Lung microvascular endothelial cell (primary cell): ENCODE measurements around the gene TPP2. TPM values are rescaled to one million over a fixed set of nuclear protein-coding genes. Genes with fewer than 3 reads are reported as not detected.
A peak's percentile ranks its signal among the peaks of the same experiment; 100 is the strongest.

Source experiments
- DNase-seq, 2 donors: peaks; one replicate each; pipeline versions ENCODE4 v3.0.0 to v3.0.0-alpha.2; 2010; ENCODE audit warnings: low read depth in 2 of 2
- total RNA-seq: library from RNA; depleted of rRNA; stranded (reverse); fragments of >200 nt; gene quantifications from 2 replicates; pipeline ENCODE4 v1.2.1, GENCODE V29; 2014

Gene TPP2
- 31.2 and 34.7 TPM in 2 replicates for total RNA-seq

GRCh38 chr13:102596147-102597028, at the start of gene TPP2:
TSS of gene TPP2 (plus strand) at chr13:102596986. CDS start at chr13:102597039, 53 bp downstream.
- peak; percentile 99 to 100 for DNase-seq

- no peak for DNase-seq
These were observed 48.0 kb upstream of the TPP2 start for GRCh38 chr13:102548811-102549210.

- DNase-seq = no peak
These were observed 46.3 kb upstream of the TPP2 start for GRCh38 chr13:102550507-102550906.

GRCh38 chr13:102555914-102556553, 40.8 kb upstream of the TPP2 start:
- peak; percentile 53 to 59 for DNase-seq

- DNase-seq = no peak
These were observed 40.0 kb upstream of the TPP2 start for GRCh38 chr13:102556806-102557205.

GRCh38 chr13:102558029-102558428, 38.8 kb upstream of the TPP2 start:
- no peak for DNase-seq

GRCh38 chr13:102561933-102562332, 34.9 kb upstream of the TPP2 start:
- DNase-seq = no peak

- no peak for DNase-seq
These were observed 33.5 kb upstream of the TPP2 start for GRCh38 chr13:102563267-102563666.

GRCh38 chr13:102564564-102564963, 32.2 kb upstream of the TPP2 start:
- no peak for DNase-seq

- peak in 1 of 2 donors; percentile 35 for DNase-seq
These were observed 30.3 kb upstream of the TPP2 start for GRCh38 chr13:102566513-102566912.

GRCh38 chr13:102567857-102568256, 28.9 kb upstream of the TPP2 start:
- no peak for DNase-seq

- DNase-seq = no peak
These were observed 27.3 kb upstream of the TPP2 start for GRCh38 chr13:102569488-102569887.

GRCh38 chr13:102571075-102571474, 25.7 kb upstream of the TPP2 start:
- DNase-seq = no peak

- DNase-seq = no peak
These were observed 24.5 kb upstream of the TPP2 start for GRCh38 chr13:102572323-102572722.

- peak; percentile 79 to 86 for DNase-seq
These were observed 16.1 kb upstream of the TPP2 start for GRCh38 chr13:102580552-102581169.

- DNase-seq = no peak
These were observed 14.5 kb upstream of the TPP2 start for GRCh38 chr13:102582256-102582655.

- no peak for DNase-seq
These were observed 12.4 kb upstream of the TPP2 start for GRCh38 chr13:102584434-102584833.

GRCh38 chr13:102586615-102587014, 10.2 kb upstream of the TPP2 start:
- DNase-seq = no peak

GRCh38 chr13:102587916-102588315, 8.9 kb upstream of the TPP2 start:
- DNase-seq = no peak

- no peak for DNase-seq
These were observed 7.4 kb upstream of the TPP2 start for GRCh38 chr13:102589301-102589822.

- peak; percentile 82 to 86 for DNase-seq
These were observed 4.6 kb upstream of the TPP2 start for GRCh38 chr13:102591988-102592781.
